ENCODE measurements around the gene SYNGR4.

DNA sequence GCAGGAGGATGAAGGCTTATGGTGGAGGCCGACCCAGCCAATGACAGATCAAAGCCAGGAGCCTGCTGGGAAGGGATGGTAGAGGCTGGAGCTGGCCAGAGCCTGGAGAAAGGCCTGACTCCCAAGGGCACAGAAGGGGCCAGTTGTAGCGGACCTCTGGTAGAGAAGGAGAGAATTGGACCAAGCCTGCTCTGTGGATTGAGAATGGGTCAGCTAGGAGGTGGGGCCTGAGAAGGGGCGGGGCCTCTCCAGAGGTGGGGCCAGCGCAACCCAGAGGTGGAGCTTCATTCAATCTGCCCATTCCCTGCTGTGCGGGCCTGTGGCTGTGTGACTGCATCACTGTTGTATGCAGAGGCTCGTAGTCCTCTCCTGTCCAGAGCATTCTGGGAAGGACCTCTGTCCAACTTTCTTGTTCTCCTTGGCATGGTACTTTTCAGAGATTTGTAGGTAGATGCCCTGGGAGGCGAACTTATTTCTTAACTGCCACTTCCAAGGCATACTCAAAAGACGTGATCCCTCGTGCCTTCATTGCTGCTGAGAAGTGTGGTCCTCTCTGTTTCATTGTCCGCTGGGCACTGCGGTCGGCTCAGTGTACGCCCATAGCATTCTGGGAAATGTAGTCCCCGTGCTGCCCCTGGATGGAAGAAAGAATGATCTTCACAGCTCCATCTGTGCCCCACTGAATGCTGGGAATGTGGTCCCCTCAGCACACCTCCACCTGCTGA, 36.0 kb downstream of the SYNGR4 start:
- TF ChIP-seq EZH2 (IDR thresholded peaks at IDR 0.05; ENCODE audit: insufficient read depth, poor library complexity, severe bottlenecking) (no peak), EZH2phosphoT487 (IDR thresholded peaks at IDR 0.05; ENCODE audit: insufficient read depth, low read depth) (no peak)
